Tibial nerve (tissue), 4 donors: Measurements from ENCODE around the gene E2F4. TPM values are rescaled to one million over a fixed set of nuclear protein-coding genes. Genes with fewer than 3 reads are reported as not detected.

ENCODE experiments used
- DNase-seq, 2 donors: peaks; one replicate each; pipeline ENCODE4 v3.0.0-alpha.2; 2019; ENCODE audit warnings: low spot score in 2 of 2
- H3K27ac ChIP-seq, 4 donors: fragments of 200-600 bp; sonication (generic) in 3 of 4; one replicate each; pipeline ENCODE4 v1.5.1; 2017 to 2019; ENCODE audit warnings: mild to moderate bottlenecking in 1 of 4
- H3K27me3 ChIP-seq, 2 donors: fragments of 200-600 bp; sonication (generic) in 1 of 2; one replicate each; pipeline versions ENCODE4 v1.5.1 to v1.6.0; 2017 to 2019
- H3K36me3 ChIP-seq, 3 donors: fragments of 200-600 bp; sonication (generic); one replicate each; pipeline ENCODE4 v1.5.1; 2018 to 2019
- H3K4me1 ChIP-seq, 4 donors: fragments of 200-600 bp; sonication (generic) in 3 of 4; one replicate each; pipeline ENCODE4 v1.5.1; 2017 to 2019
- H3K4me3 ChIP-seq, 4 donors: fragments of 200-600 bp; sonication (generic) in 3 of 4; one replicate each; pipeline ENCODE4 v1.5.1; 2017 to 2019; ENCODE audit warnings: mild to moderate bottlenecking in 1 of 4, moderate library complexity in 1 of 4
- H3K9me3 ChIP-seq, 4 donors: fragments of 200-600 bp; sonication (generic) in 3 of 4; one replicate each; pipeline ENCODE4 v1.5.1; 2017 to 2019
- EP300 ChIP-seq, 2 donors: sonication (generic); formaldehyde crosslinking; IDR thresholded peaks; one replicate each; pipeline ENCODE4 v1.6.1; 2017; ENCODE audit warnings: antibody characterized with exemption in 2 of 2, mild to moderate bottlenecking in 1 of 2
- POLR2A ChIP-seq, 2 donors: fragments of 450-650 bp; IDR thresholded peaks; one replicate each; pipeline ENCODE4 v1.6.1; 2017; ENCODE audit warnings: antibody characterized with exemption in 2 of 2, mild to moderate bottlenecking in 2 of 2, moderate library complexity in 2 of 2
- WGBS, 2 donors: methylation state at CpG; one replicate each; pipeline ENCODE4 v1.1.5; 2018; 5-methylcytosine and 5-hydroxymethylcytosine counted together
- total RNA-seq, 4 donors: library from RNA; depleted of rRNA; stranded (reverse); fragments of >200 nt; gene quantifications; one replicate each; pipeline ENCODE4 v1.1.0, GENCODE V29; 2016
- TF ChIP-seq, protein P1 (sequence below), 5 experiments: fragments of 200-600 bp in 3 of 5; fragments of 450-650 bp in 2 of 5; sonication (generic) in 3 of 5; IDR thresholded peaks; one replicate each; pipeline ENCODE4 v1.5.1; 2016 to 2019; ENCODE audit warnings: antibody characterized with exemption in 5 of 5, mild to moderate bottlenecking in 3 of 5, moderate library complexity in 2 of 5

Gene E2F4
- total RNA-seq, 4 donors from 2014 or later, result 60.1 to 119 (median 99.8) TPM

GRCh38 chr16:67147437-67148140, 44.4 kb upstream of the E2F4 start:
- Histone ChIP-seq H3K27me3 (peaks cover 0 to 17% of the 10 kb centered on the region in 2 donors), H3K27ac (no peak overlapping the region), H3K36me3 (peaks cover 0 to 73% (median 19%) of the 10 kb centered on the region in 3 donors), H3K9me3 (no peaks in the 10 kb centered on the region), H3K4me1 (peaks cover 0 to 20% (median 7%) of the 10 kb centered on the region in 4 donors), H3K4me3 (no peak overlapping the region)
- no peak for DNase-seq
- TF ChIP-seq POLR2A (IDR thresholded peaks at IDR 0.05), result no peak
- TF ChIP-seq, protein P1, sequence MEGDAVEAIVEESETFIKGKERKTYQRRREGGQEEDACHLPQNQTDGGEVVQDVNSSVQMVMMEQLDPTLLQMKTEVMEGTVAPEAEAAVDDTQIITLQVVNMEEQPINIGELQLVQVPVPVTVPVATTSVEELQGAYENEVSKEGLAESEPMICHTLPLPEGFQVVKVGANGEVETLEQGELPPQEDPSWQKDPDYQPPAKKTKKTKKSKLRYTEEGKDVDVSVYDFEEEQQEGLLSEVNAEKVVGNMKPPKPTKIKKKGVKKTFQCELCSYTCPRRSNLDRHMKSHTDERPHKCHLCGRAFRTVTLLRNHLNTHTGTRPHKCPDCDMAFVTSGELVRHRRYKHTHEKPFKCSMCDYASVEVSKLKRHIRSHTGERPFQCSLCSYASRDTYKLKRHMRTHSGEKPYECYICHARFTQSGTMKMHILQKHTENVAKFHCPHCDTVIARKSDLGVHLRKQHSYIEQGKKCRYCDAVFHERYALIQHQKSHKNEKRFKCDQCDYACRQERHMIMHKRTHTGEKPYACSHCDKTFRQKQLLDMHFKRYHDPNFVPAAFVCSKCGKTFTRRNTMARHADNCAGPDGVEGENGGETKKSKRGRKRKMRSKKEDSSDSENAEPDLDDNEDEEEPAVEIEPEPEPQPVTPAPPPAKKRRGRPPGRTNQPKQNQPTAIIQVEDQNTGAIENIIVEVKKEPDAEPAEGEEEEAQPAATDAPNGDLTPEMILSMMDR (IDR thresholded peaks at IDR 0.05), result no peak
- no peak for TF ChIP-seq EP300 (IDR thresholded peaks at IDR 0.05)
- 91 to 95% methylated on average over 4 of the region's 4 CpGs for WGBS, 2 donors

- Histone ChIP-seq H3K27me3 (peaks cover 0 to 17% of the 10 kb centered on the region in 2 donors), H3K4me1 (peaks cover 0 to 20% (median 7%) of the 10 kb centered on the region in 4 donors), H3K9me3 (no peaks in the 10 kb centered on the region), H3K36me3 (peaks cover 0 to 67% (median 19%) of the 10 kb centered on the region in 3 donors), H3K27ac (no peak overlapping the region), H3K4me3 (no peak overlapping the region)
- TF ChIP-seq, protein P1 (IDR thresholded peaks at IDR 0.05), result no peak
- TF ChIP-seq EP300 (IDR thresholded peaks at IDR 0.05) (no peak), POLR2A (IDR thresholded peaks at IDR 0.05) (no peak)
- WGBS, 2 donors, result 93 to 95% methylated on average over 2 of the region's 2 CpGs
- DNase-seq, result no peak
These were observed 43.7 kb upstream of the E2F4 start for GRCh38 chr16:67148221-67148620.

GRCh38 chr16:67148656-67149275, 43.2 kb upstream of the E2F4 start:
- 75 to 88% methylated on average over 8 to 10 of the region's 11 CpGs for WGBS, 2 donors

DNA sequence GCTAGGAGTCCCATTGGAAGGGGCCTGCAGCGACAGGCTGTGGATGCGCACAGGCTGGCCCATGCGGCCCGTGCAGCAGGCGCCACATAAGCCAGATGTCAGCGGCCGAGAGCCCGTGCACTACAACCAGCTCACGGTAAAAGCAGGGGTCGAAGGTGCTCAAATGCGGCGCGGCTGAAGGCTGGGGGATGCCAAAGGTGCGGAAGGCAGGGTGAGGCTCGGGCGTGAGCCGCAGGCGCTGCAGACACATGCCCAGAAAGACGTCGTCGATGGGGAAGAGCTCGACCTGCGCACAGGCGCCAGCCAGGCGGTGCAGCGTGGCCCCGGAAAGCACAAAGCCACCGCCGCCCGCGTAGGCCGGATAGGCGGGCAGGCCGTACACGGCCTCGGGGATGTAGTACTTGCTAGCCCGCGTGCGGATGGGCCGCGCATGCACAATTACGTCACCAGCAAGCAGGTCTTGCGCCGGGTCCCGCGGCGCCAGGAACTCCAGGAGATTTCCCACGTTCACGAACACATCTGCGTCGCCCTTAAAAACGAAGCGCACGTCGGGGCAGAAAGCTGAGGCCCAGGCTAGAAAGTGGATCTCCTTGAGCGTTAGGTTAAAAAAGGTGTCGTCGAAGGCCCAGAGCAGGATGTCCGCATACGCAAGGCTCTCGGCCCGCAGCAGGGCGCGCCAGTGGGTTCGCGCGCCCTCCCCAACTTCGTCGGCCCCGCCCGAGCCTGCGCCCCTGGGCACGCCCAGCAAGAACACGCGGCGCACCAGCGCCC, 42.5 kb upstream of the E2F4 start:
- DNase-seq, result no peak
- peaks cover 0 to 54% (median 19%) of the 10 kb centered on the region in 3 donors for H3K36me3 ChIP-seq
- peaks cover 0 to 19% of the 10 kb centered on the region in 2 donors for H3K27me3 ChIP-seq
- peaks cover 0 to 22% (median 7%) of the 10 kb centered on the region in 4 donors for H3K4me1 ChIP-seq
- WGBS, 2 donors, result 76 to 77% methylated on average over 51 to 61 of the region's 77 CpGs
- no peak overlapping the region for H3K27ac ChIP-seq
- no peaks in the 10 kb centered on the region for H3K9me3 ChIP-seq
- TF ChIP-seq POLR2A (IDR thresholded peaks at IDR 0.05) (no peak), EP300 (IDR thresholded peaks at IDR 0.05) (no peak)
- TF ChIP-seq, protein P1 (IDR thresholded peaks at IDR 0.05), result no peak
- peak overlapping the region in 1 of 4 donors; percentile 67 for H3K4me3 ChIP-seq

More at GRCh38 chr16:67148656-67149275, 43.2 kb upstream of the E2F4 start:
- peaks cover 0 to 17% of the 10 kb centered on the region in 2 donors for H3K27me3 ChIP-seq
- peaks cover 0 to 20% (median 7%) of the 10 kb centered on the region in 4 donors for H3K4me1 ChIP-seq
- no peak overlapping the region for H3K4me3 ChIP-seq
- no peaks in the 10 kb centered on the region for H3K9me3 ChIP-seq
- no peak overlapping the region for H3K27ac ChIP-seq
- H3K36me3 ChIP-seq, result peaks cover 0 to 61% (median 19%) of the 10 kb centered on the region in 3 donors
- TF ChIP-seq, protein P1 (IDR thresholded peaks at IDR 0.05), result no peak
- no peak for TF ChIP-seq POLR2A (IDR thresholded peaks at IDR 0.05)
- no peak for TF ChIP-seq EP300 (IDR thresholded peaks at IDR 0.05)
- DNase-seq, result no peak
